ENCODE data around the gene SLC35D3.

SLC35D3 gene

DNA sequence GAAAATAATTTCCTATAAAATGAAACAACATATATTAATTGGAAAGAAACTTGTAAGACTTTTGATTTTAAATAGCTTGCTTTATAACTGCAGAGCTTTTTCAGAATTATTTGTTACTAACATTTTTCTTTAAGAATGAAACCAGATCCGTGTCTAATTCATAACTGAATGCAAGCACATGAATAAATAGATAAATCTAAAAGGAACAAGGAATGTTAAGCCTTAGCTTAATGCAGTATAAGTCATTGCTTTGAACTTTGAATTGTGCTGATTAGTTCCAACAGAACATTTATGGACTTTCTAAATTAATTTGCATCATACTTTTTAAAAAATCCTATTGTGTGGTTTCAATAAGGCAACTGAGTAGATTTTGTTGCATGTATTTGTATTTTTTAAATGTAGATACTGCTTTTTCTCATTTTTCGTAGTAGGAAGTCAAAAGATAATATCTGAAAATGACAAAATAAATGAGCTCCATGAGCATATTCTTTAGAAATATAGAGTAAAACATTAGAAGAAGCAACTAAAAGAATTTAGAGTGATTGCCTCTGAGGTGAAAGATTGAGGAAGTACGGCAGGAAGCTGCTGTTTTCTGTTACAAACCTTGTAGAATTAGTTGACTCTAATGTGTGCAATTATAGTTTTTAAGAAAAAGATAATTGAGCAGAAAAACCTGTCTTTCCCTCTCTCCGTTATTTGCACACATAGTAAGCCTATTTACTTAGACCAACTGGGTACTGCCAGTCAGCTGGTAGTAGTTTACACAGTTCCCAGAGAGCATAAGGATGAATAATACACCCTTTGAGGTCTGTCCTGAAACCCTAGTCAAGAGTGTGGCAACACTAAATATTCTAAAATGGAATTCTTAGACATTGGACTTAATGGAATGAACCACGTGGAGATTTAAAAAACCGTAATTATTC is 32.6 kb upstream of the SLC35D3 start:
- TF ChIP-seq EZH2phosphoT487 (conservative IDR thresholded peaks at IDR 0.05; ENCODE audit: low read length) (no peak), CTCF (IDR thresholded peaks at IDR 0.05; ENCODE audit: insufficient read depth, low read length, poor library complexity, severe bottlenecking) (no peak)
- Histone ChIP-seq H3F3A (ENCODE audit: insufficient read depth) (no peaks in the 10 kb centered on the region), H3K27me3 (ENCODE audit: low read length) (no peaks in the 10 kb centered on the region), H3K27ac (ENCODE audit: low read depth, low read length) (no peak overlapping the region), H3K79me2 (ENCODE audit: insufficient read depth, low read length) (no peaks in the 10 kb centered on the region), H3K36me3 (ENCODE audit: low read length) (no peaks in the 10 kb centered on the region), H4K20me1 (ENCODE audit: low read depth, low read length) (no peaks in the 10 kb centered on the region), H3K4me3 (ENCODE audit: insufficient read depth, low read length, poor library complexity, severe bottlenecking) (no peak overlapping the region), H3K9me2 (replicated peaks; ENCODE audit: insufficient read depth, low read length) (no peaks in the 10 kb centered on the region), H3K4me2 (ENCODE audit: low read depth, low read length, poor library complexity, severe bottlenecking) (no peak overlapping the region), H3K9me3 (ENCODE audit: insufficient read depth, low read length) (no peaks in the 10 kb centered on the region), H3K9ac (ENCODE audit: low read length) (no peak overlapping the region), H2AFZ (ENCODE audit: low read depth, low read length, severe bottlenecking) (no peak overlapping the region)

DNA sequence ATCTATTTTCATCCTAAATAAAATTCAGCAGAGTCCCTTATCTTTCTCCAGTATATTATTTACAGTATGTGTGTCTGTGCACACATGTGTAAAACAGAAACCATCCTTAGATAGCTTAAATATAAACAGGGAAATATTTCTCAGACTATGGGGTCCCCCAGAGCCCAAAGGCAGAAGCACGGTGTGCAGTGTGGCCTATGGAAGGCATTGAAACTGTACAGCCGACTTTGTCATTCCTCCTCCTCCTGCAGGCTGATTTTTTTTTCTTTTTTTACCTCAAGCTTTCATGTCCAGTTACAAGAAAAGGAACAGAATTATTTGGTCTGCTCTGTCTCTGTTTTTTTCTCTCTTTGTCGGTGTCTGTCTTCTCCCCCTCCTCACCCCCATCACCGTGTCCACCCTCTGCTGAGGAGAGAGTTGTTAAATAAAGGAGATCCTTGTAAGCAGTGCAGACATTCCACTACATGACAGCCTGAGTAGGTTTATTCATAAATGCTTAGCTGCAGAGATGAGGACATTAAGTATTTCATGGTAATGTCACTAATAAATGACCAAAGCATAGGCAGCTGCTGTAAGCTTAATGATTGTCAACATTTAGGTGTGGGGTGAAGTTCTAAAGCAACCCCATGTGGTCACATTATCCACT is 31.8 kb upstream of the SLC35D3 start:
- Histone ChIP-seq H3K9me2 (replicated peaks; ENCODE audit: insufficient read depth, low read length) (no peaks in the 10 kb centered on the region), H3K79me2 (ENCODE audit: insufficient read depth, low read length) (no peaks in the 10 kb centered on the region), H3K9me3 (ENCODE audit: insufficient read depth, low read length) (no peaks in the 10 kb centered on the region), H3K9ac (ENCODE audit: low read length) (no peak overlapping the region), H3K36me3 (ENCODE audit: low read length) (no peaks in the 10 kb centered on the region), H3K27ac (ENCODE audit: low read depth, low read length) (no peak overlapping the region), H3K27me3 (ENCODE audit: low read length) (no peaks in the 10 kb centered on the region), H3F3A (ENCODE audit: insufficient read depth) (no peaks in the 10 kb centered on the region), H3K4me3 (ENCODE audit: insufficient read depth, low read length, poor library complexity, severe bottlenecking) (no peak overlapping the region), H4K20me1 (ENCODE audit: low read depth, low read length) (no peaks in the 10 kb centered on the region), H3K4me2 (ENCODE audit: low read depth, low read length, poor library complexity, severe bottlenecking) (no peak overlapping the region), H2AFZ (ENCODE audit: low read depth, low read length, severe bottlenecking) (no peak overlapping the region)
- no peak for TF ChIP-seq CTCF (IDR thresholded peaks at IDR 0.05; ENCODE audit: insufficient read depth, low read length, poor library complexity, severe bottlenecking)
- TF ChIP-seq EZH2phosphoT487 (conservative IDR thresholded peaks at IDR 0.05; ENCODE audit: low read length), result no peak

- H2AFZ ChIP-seq (ENCODE audit: low read depth, low read length, severe bottlenecking), result no peak overlapping the region
- H3K27me3 ChIP-seq (ENCODE audit: low read length), result no peaks in the 10 kb centered on the region
- no peaks in the 10 kb centered on the region for H3K9me3 ChIP-seq (ENCODE audit: insufficient read depth, low read length)
- H3K36me3 ChIP-seq (ENCODE audit: low read length), result no peaks in the 10 kb centered on the region
- no peak for TF ChIP-seq EZH2phosphoT487 (conservative IDR thresholded peaks at IDR 0.05; ENCODE audit: low read length)
- TF ChIP-seq CTCF (IDR thresholded peaks at IDR 0.05; ENCODE audit: insufficient read depth, low read length, poor library complexity, severe bottlenecking), result no peak
- H4K20me1 ChIP-seq (ENCODE audit: low read depth, low read length), result no peaks in the 10 kb centered on the region
- H3K9me2 ChIP-seq (replicated peaks; ENCODE audit: insufficient read depth, low read length), result no peaks in the 10 kb centered on the region
- no peak overlapping the region for H3K4me2 ChIP-seq (ENCODE audit: low read depth, low read length, poor library complexity, severe bottlenecking)
- H3K4me3 ChIP-seq (ENCODE audit: insufficient read depth, low read length, poor library complexity, severe bottlenecking), result no peak overlapping the region
- H3F3A ChIP-seq (ENCODE audit: insufficient read depth), result no peaks in the 10 kb centered on the region
- H3K9ac ChIP-seq (ENCODE audit: low read length), result no peak overlapping the region
- no peaks in the 10 kb centered on the region for H3K79me2 ChIP-seq (ENCODE audit: insufficient read depth, low read length)
- H3K27ac ChIP-seq (ENCODE audit: low read depth, low read length), result no peak overlapping the region
These were observed 31.1 kb upstream of the SLC35D3 start for GRCh38 chr6:136890986-136891385.

Data from SU-DHL-6 (cell line).